Measurements from ENCODE around the gene MCOLN1.

MCOLN1 gene

DNA sequence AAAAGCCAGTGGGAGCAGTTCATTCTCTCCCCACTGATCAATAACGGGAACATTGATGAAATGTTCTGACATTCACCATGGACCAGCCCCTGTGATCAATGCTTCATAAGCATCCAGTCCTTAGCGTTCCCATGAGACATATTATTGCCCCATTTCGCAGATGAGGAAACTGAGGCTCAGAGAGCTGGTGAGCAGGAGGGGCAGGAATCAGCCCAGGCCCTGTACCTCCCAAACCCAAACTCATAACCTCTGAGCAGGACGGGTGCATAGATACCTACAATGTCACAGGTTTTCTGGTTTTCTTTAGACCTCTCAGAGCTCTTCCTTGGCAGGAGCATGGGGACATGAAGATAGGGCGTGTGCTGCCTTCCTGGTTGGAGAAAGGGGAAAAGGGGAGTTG, 2.1 kb downstream of the MCOLN1 start:
- in situ Hi-C loops (cut with MboI; ENCODE audit: low sequenced_read_pairs, unreplicated experiment): no loop called here
- DNase-seq (ENCODE audit: low spot score): no peak
- TF ChIP-seq, protein P1, sequence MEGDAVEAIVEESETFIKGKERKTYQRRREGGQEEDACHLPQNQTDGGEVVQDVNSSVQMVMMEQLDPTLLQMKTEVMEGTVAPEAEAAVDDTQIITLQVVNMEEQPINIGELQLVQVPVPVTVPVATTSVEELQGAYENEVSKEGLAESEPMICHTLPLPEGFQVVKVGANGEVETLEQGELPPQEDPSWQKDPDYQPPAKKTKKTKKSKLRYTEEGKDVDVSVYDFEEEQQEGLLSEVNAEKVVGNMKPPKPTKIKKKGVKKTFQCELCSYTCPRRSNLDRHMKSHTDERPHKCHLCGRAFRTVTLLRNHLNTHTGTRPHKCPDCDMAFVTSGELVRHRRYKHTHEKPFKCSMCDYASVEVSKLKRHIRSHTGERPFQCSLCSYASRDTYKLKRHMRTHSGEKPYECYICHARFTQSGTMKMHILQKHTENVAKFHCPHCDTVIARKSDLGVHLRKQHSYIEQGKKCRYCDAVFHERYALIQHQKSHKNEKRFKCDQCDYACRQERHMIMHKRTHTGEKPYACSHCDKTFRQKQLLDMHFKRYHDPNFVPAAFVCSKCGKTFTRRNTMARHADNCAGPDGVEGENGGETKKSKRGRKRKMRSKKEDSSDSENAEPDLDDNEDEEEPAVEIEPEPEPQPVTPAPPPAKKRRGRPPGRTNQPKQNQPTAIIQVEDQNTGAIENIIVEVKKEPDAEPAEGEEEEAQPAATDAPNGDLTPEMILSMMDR (IDR thresholded peaks at IDR 0.05; ENCODE audit: borderline replicate concordance, control extremely low read depth, extremely low read depth, insufficient read depth, missing control alignments): no peak

DNA sequence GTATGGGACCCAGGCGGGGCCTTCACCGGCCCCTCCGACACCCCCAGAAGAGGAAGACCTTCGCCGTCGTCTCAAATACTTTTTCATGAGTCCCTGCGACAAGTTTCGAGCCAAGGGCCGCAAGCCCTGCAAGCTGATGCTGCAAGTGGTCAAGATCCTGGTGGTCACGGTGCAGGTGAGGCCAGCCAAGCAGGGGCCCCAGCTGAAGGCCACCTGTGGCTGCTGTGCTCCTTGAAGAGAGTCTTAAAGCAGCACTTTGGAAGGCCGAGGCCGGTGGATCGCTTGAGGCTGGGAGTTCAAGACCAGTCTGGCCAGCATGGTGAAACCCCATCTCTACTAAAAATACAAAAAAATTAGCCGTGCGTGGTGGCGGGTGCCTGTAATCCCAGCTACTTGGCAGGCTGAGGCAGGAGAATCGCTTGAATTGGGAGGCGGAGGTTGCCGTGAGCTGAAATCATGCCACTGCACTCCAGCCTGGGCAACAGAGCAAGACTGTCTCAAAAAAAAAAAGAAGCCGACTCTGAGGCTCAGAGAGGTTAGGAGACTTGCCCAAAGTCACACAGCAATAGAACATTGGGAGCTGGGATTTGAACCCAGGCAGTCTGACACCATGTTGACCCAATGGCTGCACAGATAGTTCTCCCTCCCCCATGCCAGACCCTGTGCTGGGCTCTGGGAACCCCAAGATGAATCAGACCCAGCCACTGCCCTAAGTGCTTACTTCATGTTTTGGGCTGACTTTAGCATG, 2.7 kb downstream of the MCOLN1 start:
- TF ChIP-seq, protein P1 (IDR thresholded peaks at IDR 0.05; ENCODE audit: borderline replicate concordance, control extremely low read depth, extremely low read depth, insufficient read depth, missing control alignments): no peak
- in situ Hi-C loops (cut with MboI; ENCODE audit: low sequenced_read_pairs, unreplicated experiment): no loop called here
- DNase-seq (ENCODE audit: low spot score): no peak

DNA sequence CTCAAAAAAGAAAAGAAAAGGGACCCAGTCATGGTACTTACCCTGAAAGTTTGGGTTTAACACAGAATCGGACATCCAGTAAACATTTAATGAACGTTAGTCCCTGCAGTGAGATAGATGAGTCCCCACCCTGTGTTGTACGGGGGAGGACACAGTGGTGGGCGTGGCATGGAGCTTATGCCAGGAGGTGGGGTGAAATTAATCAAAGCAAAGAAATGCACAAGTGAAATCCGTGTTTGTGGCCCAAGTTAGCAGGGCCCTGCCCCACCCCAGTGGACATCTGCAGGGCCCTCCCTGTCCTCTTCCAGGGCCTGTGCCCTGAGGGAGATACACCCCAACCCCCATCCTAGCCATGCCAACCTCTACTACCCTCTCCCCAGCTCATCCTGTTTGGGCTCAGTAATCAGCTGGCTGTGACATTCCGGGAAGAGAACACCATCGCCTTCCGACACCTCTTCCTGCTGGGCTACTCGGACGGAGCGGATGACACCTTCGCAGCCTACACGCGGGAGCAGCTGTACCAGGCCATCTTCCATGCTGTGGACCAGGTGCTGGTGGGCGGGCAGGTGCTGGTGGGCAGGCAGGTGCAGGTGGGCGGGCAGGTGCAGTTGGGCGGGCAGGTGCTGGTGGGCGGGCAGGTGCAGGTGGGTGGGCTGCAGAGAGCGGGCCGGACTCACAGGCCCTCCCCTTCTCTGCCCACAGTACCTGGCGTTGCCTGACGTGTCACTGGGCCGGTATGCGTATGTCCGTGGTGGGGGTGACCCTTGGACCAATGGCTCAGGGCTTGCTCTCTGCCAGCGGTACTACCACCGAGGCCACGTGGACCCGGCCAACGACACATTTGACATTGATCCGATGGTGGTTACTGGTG, 3.9 kb downstream of the MCOLN1 start:
- TF ChIP-seq, protein P1 (IDR thresholded peaks at IDR 0.05; ENCODE audit: borderline replicate concordance, control extremely low read depth, extremely low read depth, insufficient read depth, missing control alignments): no peak
- in situ Hi-C loops (cut with MboI; ENCODE audit: low sequenced_read_pairs, unreplicated experiment): no loop called here
- no peak for DNase-seq (ENCODE audit: low spot score)

DNA sequence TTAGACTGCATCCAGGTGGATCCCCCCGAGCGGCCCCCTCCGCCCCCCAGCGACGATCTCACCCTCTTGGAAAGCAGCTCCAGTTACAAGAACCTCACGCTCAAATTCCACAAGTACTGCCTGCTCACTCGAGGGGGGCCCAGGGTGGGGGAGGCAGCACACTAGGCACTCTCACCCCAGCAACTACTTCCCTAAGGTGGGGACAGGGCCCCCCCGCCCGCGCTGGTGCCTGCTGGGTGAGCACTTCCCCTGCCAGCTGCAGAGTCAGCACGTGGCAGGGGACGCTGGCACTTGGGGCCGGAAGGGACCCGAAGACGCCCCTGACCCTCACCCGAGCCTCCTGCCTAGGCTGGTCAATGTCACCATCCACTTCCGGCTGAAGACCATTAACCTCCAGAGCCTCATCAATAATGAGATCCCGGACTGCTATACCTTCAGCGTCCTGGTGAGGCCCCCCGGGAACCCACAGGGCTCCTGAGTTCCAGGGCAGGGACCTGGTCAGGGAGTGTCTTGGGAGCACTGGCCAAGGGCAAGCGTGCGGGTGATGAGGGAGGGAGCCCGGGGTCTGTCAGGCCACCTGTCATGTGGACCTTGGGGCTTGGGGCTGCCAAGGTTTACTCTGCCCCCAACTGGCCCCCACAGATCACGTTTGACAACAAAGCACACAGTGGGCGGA, 5.2 kb downstream of the MCOLN1 start:
- TF ChIP-seq, protein P1 (IDR thresholded peaks at IDR 0.05; ENCODE audit: borderline replicate concordance, control extremely low read depth, extremely low read depth, insufficient read depth, missing control alignments): no peak
- in situ Hi-C loops (cut with MboI; ENCODE audit: low sequenced_read_pairs, unreplicated experiment): no loop called here
- DNase-seq (ENCODE audit: low spot score): no peak

DNA sequence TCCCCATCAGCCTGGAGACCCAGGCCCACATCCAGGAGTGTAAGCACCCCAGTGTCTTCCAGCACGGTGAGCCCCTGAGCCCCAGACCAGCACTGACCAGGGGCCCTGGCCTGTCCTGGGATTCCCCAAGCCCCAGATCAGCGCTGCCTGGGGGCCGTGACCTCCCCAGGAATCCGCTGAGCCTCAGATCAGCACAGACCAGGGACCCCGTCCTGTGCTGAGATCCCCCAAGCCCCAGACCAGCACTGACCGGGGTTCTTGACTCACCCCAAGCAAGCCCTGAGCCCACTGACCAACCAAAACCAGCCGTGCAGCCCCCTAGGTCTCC, 5.7 kb downstream of the MCOLN1 start:
- TF ChIP-seq, protein P1 (IDR thresholded peaks at IDR 0.05; ENCODE audit: borderline replicate concordance, control extremely low read depth, extremely low read depth, insufficient read depth, missing control alignments): no peak
- in situ Hi-C loops (cut with MboI; ENCODE audit: low sequenced_read_pairs, unreplicated experiment): no loop called here
- no peak for DNase-seq (ENCODE audit: low spot score)

DNA sequence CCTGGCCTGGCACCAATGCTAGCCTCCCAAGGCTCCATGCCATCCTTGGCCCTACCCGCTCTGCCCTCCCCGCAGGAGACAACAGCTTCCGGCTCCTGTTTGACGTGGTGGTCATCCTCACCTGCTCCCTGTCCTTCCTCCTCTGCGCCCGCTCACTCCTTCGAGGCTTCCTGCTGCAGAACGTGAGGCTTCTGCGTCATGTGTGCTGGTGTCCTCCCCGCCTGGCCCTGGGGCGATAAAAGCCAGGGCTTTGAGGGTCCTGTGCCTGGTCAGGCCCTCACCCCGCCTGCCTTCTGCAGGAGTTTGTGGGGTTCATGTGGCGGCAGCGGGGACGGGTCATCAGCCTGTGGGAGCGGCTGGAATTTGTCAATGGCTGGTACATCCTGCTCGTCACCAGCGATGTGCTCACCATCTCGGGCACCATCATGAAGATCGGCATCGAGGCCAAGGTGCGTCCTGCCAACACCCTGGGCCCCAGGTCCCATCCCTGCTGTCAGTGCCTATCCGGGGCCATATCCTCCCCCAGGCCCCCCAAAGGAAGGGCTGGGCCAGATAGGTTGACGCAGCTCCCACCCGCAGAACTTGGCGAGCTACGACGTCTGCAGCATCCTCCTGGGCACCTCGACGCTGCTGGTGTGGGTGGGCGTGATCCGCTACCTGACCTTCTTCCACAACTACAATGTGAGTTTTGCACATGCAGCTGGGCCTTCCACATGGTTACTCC, 6.3 kb downstream of the MCOLN1 start:
- TF ChIP-seq, protein P1 (IDR thresholded peaks at IDR 0.05; ENCODE audit: borderline replicate concordance, control extremely low read depth, extremely low read depth, insufficient read depth, missing control alignments): no peak
- in situ Hi-C loops (cut with MboI; ENCODE audit: low sequenced_read_pairs, unreplicated experiment): no loop called here
- no peak for DNase-seq (ENCODE audit: low spot score)
